ENCODE data around the gene ZDHHC22. TPM values are rescaled to one million over a fixed set of nuclear protein-coding genes. Genes with fewer than 3 reads are reported as not detected.
"Not testable (repeated sequence)": the region's sequence is repeated elsewhere in the genome, so short reads cannot be mapped to it uniquely, and the experiment has no call there.

The ZDHHC22 gene
- total and polyA plus RNA-seq, 2 donors from 2014 or later: not detected

DNA sequence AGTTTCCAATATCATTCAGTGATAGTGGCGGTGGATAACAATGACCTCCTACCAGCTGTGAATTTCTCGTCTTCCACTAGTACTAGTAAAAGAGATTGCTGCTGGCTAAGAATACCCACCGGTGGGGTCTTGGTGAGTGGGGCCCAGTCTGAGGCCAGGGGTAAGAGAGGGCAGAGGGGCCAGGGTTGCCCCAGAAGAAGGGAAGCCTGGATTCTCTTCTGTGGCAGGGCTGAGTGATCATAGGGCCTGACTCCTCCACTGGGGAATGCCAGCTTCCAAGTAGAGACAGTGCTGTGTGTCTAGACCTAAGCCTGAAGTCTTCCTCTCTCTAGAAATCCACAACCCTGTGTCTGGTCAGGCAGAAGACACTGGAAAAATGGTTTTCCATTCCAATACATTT, 34.3 kb upstream of the ZDHHC22 start:
- H3K36me3 ChIP-seq (ENCODE audit: control insufficient read depth in 2 of 3, insufficient read depth in 3 of 3, low read length in 3 of 3): no peaks in the 10 kb centered on the region
- H3K9me3 ChIP-seq (ENCODE audit: control insufficient read depth in 2 of 3, insufficient read depth in 1 of 3, low read length in 3 of 3): no peaks in the 10 kb centered on the region
- FAIRE-seq (no peak), DNase-seq (no peak)
- H3K9ac ChIP-seq (ENCODE audit: low read length in 3 of 3): no peak overlapping the region
- H3K4me1 ChIP-seq (ENCODE audit: control insufficient read depth in 2 of 3, insufficient read depth in 2 of 3, low read depth in 1 of 3, low read length in 3 of 3): no peaks in the 10 kb centered on the region
- H3K4me3 ChIP-seq (ENCODE audit: low read length in 3 of 3): no peak overlapping the region
- no peaks in the 10 kb centered on the region for H3K27me3 ChIP-seq (ENCODE audit: control insufficient read depth, insufficient read depth, low read length)
- H3K27ac ChIP-seq (ENCODE audit: low read depth in 2 of 2, low read length in 2 of 2): no peak overlapping the region
- TF ChIP-seq, protein P1, sequence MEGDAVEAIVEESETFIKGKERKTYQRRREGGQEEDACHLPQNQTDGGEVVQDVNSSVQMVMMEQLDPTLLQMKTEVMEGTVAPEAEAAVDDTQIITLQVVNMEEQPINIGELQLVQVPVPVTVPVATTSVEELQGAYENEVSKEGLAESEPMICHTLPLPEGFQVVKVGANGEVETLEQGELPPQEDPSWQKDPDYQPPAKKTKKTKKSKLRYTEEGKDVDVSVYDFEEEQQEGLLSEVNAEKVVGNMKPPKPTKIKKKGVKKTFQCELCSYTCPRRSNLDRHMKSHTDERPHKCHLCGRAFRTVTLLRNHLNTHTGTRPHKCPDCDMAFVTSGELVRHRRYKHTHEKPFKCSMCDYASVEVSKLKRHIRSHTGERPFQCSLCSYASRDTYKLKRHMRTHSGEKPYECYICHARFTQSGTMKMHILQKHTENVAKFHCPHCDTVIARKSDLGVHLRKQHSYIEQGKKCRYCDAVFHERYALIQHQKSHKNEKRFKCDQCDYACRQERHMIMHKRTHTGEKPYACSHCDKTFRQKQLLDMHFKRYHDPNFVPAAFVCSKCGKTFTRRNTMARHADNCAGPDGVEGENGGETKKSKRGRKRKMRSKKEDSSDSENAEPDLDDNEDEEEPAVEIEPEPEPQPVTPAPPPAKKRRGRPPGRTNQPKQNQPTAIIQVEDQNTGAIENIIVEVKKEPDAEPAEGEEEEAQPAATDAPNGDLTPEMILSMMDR (IDR thresholded peaks at IDR 0.05; ENCODE audit: borderline replicate concordance, extremely low read depth, insufficient read depth): no peak
- intact Hi-C loops (cut with DNase I): no loop called here

DNA sequence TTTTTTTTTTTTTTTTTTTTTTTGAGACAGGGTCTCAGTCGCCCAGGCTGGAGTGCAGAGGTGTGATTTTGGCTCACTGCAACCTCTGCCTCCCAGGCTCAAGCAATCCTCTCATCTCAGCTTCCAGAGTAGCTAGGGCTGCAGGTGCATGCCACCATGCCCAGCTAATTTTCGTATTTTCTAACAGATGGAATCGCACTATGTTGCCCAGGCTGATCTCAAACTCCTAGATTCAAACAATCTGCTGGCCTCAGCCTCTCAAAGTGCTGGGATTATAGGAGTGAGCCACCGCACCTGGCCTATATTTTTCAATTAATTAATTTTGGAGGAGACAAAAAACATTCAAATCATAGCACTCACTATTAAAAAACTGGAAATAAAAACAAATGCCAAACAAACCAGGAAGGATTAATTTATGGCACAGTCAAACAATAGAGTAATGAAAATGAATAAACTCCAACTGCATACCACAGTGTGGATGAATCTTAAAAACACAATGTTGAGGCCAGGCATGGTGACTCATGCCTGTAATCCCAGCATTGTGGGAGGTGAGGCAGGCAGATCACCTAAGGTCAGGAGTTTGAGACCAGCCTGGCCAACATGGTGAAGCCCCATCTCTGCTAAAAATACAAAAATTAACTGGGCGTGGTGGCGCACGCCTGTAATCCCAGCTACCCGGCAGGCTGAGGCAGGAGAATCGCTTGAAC, 32.5 kb upstream of the ZDHHC22 start:
- FAIRE-seq; H3K4me1 ChIP-seq (ENCODE audit: control insufficient read depth in 2 of 3, insufficient read depth in 2 of 3, low read depth in 1 of 3, low read length in 3 of 3); H3K27ac ChIP-seq (ENCODE audit: low read depth in 2 of 2, low read length in 2 of 2); H3K9me3 ChIP-seq (ENCODE audit: control insufficient read depth in 2 of 3, insufficient read depth in 1 of 3, low read length in 3 of 3); H3K36me3 ChIP-seq (ENCODE audit: control insufficient read depth in 2 of 3, insufficient read depth in 3 of 3, low read length in 3 of 3); H3K27me3 ChIP-seq (ENCODE audit: control insufficient read depth, insufficient read depth, low read length); intact Hi-C loops (cut with DNase I); DNase-seq; H3K4me3 ChIP-seq (ENCODE audit: low read length in 3 of 3); H3K9ac ChIP-seq (ENCODE audit: low read length in 3 of 3): not testable (repeated sequence)

DNA sequence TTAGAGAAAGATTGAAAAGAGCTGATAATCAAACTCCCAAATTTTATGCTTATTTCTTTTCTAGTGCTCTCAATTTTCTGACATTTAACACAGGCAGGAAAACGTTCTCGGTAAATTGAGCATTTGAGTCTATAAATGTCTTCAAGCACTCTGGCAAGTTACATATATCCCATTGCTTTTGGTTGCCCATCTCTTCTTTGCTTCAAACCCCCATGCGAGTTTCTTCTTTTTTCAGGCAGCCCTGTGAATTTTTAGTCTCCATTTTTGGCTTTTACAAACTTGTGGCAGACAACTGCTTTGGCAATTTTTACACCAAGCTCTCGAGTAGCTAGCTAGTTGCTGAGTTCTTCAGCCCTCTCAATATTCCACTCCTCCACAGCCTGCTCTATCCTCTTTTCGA, 31.3 kb upstream of the ZDHHC22 start:
- Histone ChIP-seq H3K36me3 (ENCODE audit: control insufficient read depth in 2 of 3, insufficient read depth in 3 of 3, low read length in 3 of 3) (no peaks in the 10 kb centered on the region), H3K4me1 (ENCODE audit: control insufficient read depth in 2 of 3, insufficient read depth in 2 of 3, low read depth in 1 of 3, low read length in 3 of 3) (no peaks in the 10 kb centered on the region), H3K4me3 (ENCODE audit: low read length in 3 of 3) (no peak overlapping the region), H3K27ac (ENCODE audit: low read depth in 2 of 2, low read length in 2 of 2) (no peak overlapping the region), H3K9me3 (ENCODE audit: control insufficient read depth in 2 of 3, insufficient read depth in 1 of 3, low read length in 3 of 3) (peaks cover 0 to 6% (median 2%) of the 10 kb centered on the region in 3 donors), H3K27me3 (ENCODE audit: control insufficient read depth, insufficient read depth, low read length) (no peaks in the 10 kb centered on the region), H3K9ac (ENCODE audit: low read length in 3 of 3) (no peak overlapping the region)
- no peak for FAIRE-seq
- intact Hi-C loops (cut with DNase I): no loop called here
- TF ChIP-seq, protein P1 (IDR thresholded peaks at IDR 0.05; ENCODE audit: borderline replicate concordance, extremely low read depth, insufficient read depth): no peak
- DNase-seq: no peak

DNA sequence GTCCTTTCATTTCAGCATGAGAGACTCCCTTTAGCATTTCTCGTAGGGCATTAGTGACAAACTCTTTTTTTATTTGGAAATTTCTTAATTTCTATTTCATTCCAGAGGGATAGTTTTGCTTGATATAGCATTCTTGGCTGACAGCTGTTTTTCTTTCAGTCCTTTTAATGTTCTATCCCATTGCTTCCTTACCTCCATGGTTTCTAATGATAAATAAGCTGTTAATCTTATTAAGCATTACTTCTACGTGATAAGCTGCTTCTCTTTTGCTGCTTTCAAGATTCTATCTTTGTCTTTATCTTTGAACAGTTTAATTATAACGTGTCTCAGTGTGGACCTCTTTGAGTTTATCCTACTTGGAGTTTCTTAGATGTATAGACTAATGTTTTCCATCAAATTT, 28.5 kb upstream of the ZDHHC22 start:
- H3K27me3 ChIP-seq (ENCODE audit: control insufficient read depth, insufficient read depth, low read length): no peaks in the 10 kb centered on the region
- H3K9ac ChIP-seq (ENCODE audit: low read length in 3 of 3): no peak overlapping the region
- H3K9me3 ChIP-seq (ENCODE audit: control insufficient read depth in 2 of 3, insufficient read depth in 1 of 3, low read length in 3 of 3): peaks cover 0 to 6% (median 2%) of the 10 kb centered on the region in 3 donors
- no peaks in the 10 kb centered on the region for H3K36me3 ChIP-seq (ENCODE audit: control insufficient read depth in 2 of 3, insufficient read depth in 3 of 3, low read length in 3 of 3)
- no peaks in the 10 kb centered on the region for H3K4me1 ChIP-seq (ENCODE audit: control insufficient read depth in 2 of 3, insufficient read depth in 2 of 3, low read depth in 1 of 3, low read length in 3 of 3)
- no peak overlapping the region for H3K27ac ChIP-seq (ENCODE audit: low read depth in 2 of 2, low read length in 2 of 2)
- intact Hi-C loops (cut with DNase I): no loop called here
- no peak overlapping the region for H3K4me3 ChIP-seq (ENCODE audit: low read length in 3 of 3)
- DNase-seq (no peak), FAIRE-seq (no peak)
- TF ChIP-seq, protein P1 (IDR thresholded peaks at IDR 0.05; ENCODE audit: borderline replicate concordance, extremely low read depth, insufficient read depth): no peak

All from kidney (tissue), 14 donors.